GM20431 (cell line): ENCODE data around the gene SLC28A1.
"Not testable (repeated sequence)": the region's sequence is repeated elsewhere in the genome, so short reads cannot be mapped to it uniquely, and the experiment has no call there.

ENCODE experiments used
- in situ Hi-C: fragments of 300-500 bp; cut with MseI, MboI; formaldehyde crosslinking; loops from one replicate; pipeline ENCODE4 v1.15.0; 2020; ENCODE audit warnings: low sequenced_read_pairs; ENCODE audit not compliant: unreplicated experiment

SLC28A1 gene

GRCh38 chr15:84861781-84862180 is 22.7 kb upstream of the SLC28A1 start:
- in situ Hi-C loops, result no loop called here

- in situ Hi-C loops, result no loop called here
Observed at GRCh38 chr15:84862214-84862975, 22.1 kb upstream of the SLC28A1 start.

GRCh38 chr15:84863565-84864443 is 20.7 kb upstream of the SLC28A1 start:
- in situ Hi-C loops, result no loop called here

- in situ Hi-C loops, result no loop called here
Observed at GRCh38 chr15:84864444-84864795, 20.0 kb upstream of the SLC28A1 start.

GRCh38 chr15:84865074-84865569 is 19.3 kb upstream of the SLC28A1 start:
- in situ Hi-C loops, result no loop called here

GRCh38 chr15:84868037-84868880 is 16.2 kb upstream of the SLC28A1 start:
- in situ Hi-C loops, result no loop called here

- in situ Hi-C loops, result no loop called here
Observed at GRCh38 chr15:84869510-84869909, 15.0 kb upstream of the SLC28A1 start.

GRCh38 chr15:84871428-84871985 is 13.0 kb upstream of the SLC28A1 start:
- in situ Hi-C loops, result no loop called here

- in situ Hi-C loops, result no loop called here
Observed at GRCh38 chr15:84872009-84872910, 12.2 kb upstream of the SLC28A1 start.

GRCh38 chr15:84873997-84874396 is 10.5 kb upstream of the SLC28A1 start:
- in situ Hi-C loops, result no loop called here

- in situ Hi-C loops, result no loop called here
Observed at GRCh38 chr15:84874981-84875699, 9.3 kb upstream of the SLC28A1 start.

- in situ Hi-C loops, result no loop called here
Observed at GRCh38 chr15:84876269-84876668, 8.2 kb upstream of the SLC28A1 start.

GRCh38 chr15:84877701-84878100 is 6.8 kb upstream of the SLC28A1 start:
- in situ Hi-C loops, result not testable (repeated sequence)

GRCh38 chr15:84878504-84878903 is 6.0 kb upstream of the SLC28A1 start:
- in situ Hi-C loops, result no loop called here

- in situ Hi-C loops, result no loop called here
Observed at GRCh38 chr15:84879088-84879780, 5.2 kb upstream of the SLC28A1 start.

- in situ Hi-C loops, result no loop called here
Observed at GRCh38 chr15:84880007-84880406, 4.5 kb upstream of the SLC28A1 start.

- in situ Hi-C loops, result no loop called here
Observed at GRCh38 chr15:84880822-84881519, 3.5 kb upstream of the SLC28A1 start.
